ENCODE results near the gene RNF26. TPM values are rescaled to one million over a fixed set of nuclear protein-coding genes. Genes with fewer than 3 reads are reported as not detected.
A peak's percentile ranks its signal among the peaks of the same experiment; 100 is the strongest.

RNF26 gene
- total and polyA plus RNA-seq, 4 donors = 8.2 to 25.4 (median 13.6) TPM

- no peaks in the 10 kb centered on the region for H3K9me3 ChIP-seq (ENCODE audit: control insufficient read depth in 4 of 4, insufficient read depth in 3 of 4, low read length in 3 of 4)
Measured at GRCh38 chr11:119315131-119316015, 19.0 kb upstream of the RNF26 start.

DNA sequence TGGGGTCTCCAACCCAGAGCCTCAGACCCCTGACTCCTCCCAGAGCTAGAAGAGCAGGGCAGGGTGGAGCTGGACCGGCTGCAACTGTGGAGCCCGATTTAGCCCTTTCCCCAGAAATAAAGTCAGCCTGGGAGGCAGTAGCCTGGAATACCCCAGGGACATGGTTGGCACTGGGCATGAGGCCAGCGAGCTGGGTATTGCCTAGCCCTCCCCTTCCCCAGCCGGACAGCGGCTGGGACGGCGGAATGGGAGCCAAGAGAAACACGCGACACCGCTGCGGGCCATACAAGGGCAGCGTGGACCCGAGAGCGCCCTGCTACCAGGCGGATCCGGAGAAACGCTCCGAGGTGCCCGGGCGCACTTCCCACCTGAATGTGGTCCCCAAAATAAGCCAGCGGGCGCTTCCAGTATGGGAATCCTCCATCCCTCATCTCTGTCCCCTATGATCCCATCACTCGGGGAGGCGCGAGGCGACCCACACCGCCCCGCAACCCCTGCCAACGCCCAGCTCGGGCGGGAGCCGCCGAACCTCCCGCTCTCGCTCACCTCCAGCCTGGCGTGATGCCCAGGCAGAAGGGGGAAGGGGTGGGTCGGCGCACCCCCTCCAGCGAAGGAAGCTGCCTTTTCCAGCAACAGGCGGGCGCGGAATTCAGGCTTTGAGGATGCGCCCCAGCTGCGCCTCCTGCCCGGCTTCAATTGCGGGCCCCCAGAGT, 18.2 kb upstream of the RNF26 start:
- Histone ChIP-seq H3K4me1 (ENCODE audit: control insufficient read depth in 5 of 5, insufficient read depth in 5 of 5, low read length in 5 of 5) (peaks cover 0 to 61% (median 18%) of the 10 kb centered on the region in 5 donors), H3K36me3 (ENCODE audit: control insufficient read depth in 4 of 4, insufficient read depth in 4 of 4, low read length in 4 of 4) (peaks cover 0 to 9% (median 2%) of the 10 kb centered on the region in 4 donors), H3K27me3 (ENCODE audit: control insufficient read depth in 3 of 3, insufficient read depth in 3 of 3, low read length in 2 of 3) (no peaks in the 10 kb centered on the region), H3K27ac (ENCODE audit: low read depth in 1 of 2, low read length in 1 of 2) (peak overlapping the region; percentile 77 to 80), H3K9ac (ENCODE audit: insufficient read depth in 1 of 2, low read length in 2 of 2) (peak overlapping the region in 1 of 2 donors; percentile 41), H3K9me3 (ENCODE audit: control insufficient read depth in 4 of 4, insufficient read depth in 3 of 4, low read length in 3 of 4) (no peaks in the 10 kb centered on the region), H3K4me3 (peak overlapping the region; percentile 69)
- TF ChIP-seq, protein P1, sequence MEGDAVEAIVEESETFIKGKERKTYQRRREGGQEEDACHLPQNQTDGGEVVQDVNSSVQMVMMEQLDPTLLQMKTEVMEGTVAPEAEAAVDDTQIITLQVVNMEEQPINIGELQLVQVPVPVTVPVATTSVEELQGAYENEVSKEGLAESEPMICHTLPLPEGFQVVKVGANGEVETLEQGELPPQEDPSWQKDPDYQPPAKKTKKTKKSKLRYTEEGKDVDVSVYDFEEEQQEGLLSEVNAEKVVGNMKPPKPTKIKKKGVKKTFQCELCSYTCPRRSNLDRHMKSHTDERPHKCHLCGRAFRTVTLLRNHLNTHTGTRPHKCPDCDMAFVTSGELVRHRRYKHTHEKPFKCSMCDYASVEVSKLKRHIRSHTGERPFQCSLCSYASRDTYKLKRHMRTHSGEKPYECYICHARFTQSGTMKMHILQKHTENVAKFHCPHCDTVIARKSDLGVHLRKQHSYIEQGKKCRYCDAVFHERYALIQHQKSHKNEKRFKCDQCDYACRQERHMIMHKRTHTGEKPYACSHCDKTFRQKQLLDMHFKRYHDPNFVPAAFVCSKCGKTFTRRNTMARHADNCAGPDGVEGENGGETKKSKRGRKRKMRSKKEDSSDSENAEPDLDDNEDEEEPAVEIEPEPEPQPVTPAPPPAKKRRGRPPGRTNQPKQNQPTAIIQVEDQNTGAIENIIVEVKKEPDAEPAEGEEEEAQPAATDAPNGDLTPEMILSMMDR (IDR thresholded peaks at IDR 0.05; ENCODE audit: control extremely low read depth, extremely low read depth) = no peak
- no peak for ATAC-seq (ENCODE audit: insufficient read depth, low FRiP score)
- WGBS, 2 donors = 1 to 2% methylated on average over 36 to 46 of the region's 46 CpGs
- peak; percentile 50 to 65 (median 54) for DNase-seq

More at GRCh38 chr11:119315131-119316015, 19.0 kb upstream of the RNF26 start:
- Histone ChIP-seq H3K4me3 (peak overlapping the region; percentile 69), H3K27ac (ENCODE audit: low read depth in 1 of 2, low read length in 1 of 2) (peak overlapping the region; percentile 77 to 80), H3K36me3 (ENCODE audit: control insufficient read depth in 4 of 4, insufficient read depth in 4 of 4, low read length in 4 of 4) (peaks cover 0 to 15% (median 2%) of the 10 kb centered on the region in 4 donors), H3K4me1 (ENCODE audit: control insufficient read depth in 5 of 5, insufficient read depth in 5 of 5, low read length in 5 of 5) (peaks cover 0 to 53% (median 18%) of the 10 kb centered on the region in 5 donors), H3K27me3 (ENCODE audit: control insufficient read depth in 3 of 3, insufficient read depth in 3 of 3, low read length in 2 of 3) (no peaks in the 10 kb centered on the region), H3K9ac (ENCODE audit: insufficient read depth in 1 of 2, low read length in 2 of 2) (peak overlapping the region in 1 of 2 donors; percentile 41)
- TF ChIP-seq, protein P1 (IDR thresholded peaks at IDR 0.05; ENCODE audit: control extremely low read depth, extremely low read depth) = no peak
- 10% methylated on average over 25 to 29 of the region's 29 CpGs for WGBS, 2 donors
- peak; percentile 58 to 69 (median 65) for DNase-seq
- ATAC-seq (ENCODE audit: insufficient read depth, low FRiP score) = no peak

DNA sequence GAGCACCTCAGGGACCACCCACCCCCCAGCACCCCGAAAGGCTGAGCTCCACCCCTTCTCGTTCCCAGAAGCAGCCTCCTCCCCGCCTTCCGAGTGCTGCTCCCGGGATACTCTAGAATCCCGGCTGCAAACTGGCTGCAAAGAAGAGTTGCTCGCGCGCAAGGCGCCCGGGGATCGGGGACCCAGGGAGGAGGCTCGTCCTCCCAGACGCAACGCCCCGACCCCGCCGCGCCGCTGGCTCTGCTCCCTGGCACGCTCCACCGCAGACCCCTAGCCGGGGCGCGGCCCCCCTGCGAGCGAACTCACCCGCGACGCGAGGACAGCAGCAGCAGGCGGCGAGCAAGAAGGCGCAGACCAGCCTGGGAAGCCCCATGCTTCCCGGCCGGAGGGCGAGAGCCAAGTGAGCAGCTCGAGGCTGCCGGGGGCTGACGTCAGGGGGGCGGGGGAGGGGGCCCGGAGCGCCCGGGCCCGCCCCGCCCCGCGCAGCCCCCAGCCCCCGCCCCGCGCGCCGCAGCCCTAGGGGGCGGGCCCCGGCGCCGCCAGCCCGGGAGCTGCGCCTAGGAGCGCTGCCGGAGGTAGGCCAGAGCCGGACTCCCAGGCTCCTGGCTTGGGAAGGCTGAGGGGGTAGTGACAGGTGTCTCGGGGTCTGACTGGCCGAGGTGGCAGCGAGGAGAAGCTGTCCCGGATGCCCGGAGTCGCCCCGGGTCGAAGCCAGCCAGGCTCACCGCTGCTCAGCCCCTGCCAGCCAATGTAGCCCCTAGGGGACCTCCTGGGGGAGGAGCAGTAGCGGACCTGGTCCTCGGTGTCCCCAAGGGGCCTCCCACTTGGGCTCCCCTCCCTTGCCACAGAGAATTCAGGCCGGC, 17.4 kb upstream of the RNF26 start, which contains the start of gene MCAM:
Gene MCAM (minus strand): TSS at position 402 of the 863 bp plus-strand sequence. CDS start 29 bp downstream, at position 373.
- Histone ChIP-seq H3K9me3 (ENCODE audit: control insufficient read depth in 4 of 4, insufficient read depth in 3 of 4, low read length in 3 of 4) (no peaks in the 10 kb centered on the region), H3K27ac (ENCODE audit: low read depth in 1 of 2, low read length in 1 of 2) (peak within 1 kb of the TSS; percentile 77 to 80), H3K4me1 (ENCODE audit: control insufficient read depth in 5 of 5, insufficient read depth in 5 of 5, low read length in 5 of 5) (peaks cover 0 to 66% (median 18%) of the 10 kb centered on the region in 5 donors), H3K4me3 (peak within 1 kb of the TSS; percentile 69), H3K9ac (ENCODE audit: insufficient read depth in 1 of 2, low read length in 2 of 2) (no peak within 1 kb of the TSS), H3K27me3 (ENCODE audit: control insufficient read depth in 3 of 3, insufficient read depth in 3 of 3, low read length in 2 of 3) (no peaks in the 10 kb centered on the region), H3K36me3 (ENCODE audit: control insufficient read depth in 4 of 4, insufficient read depth in 4 of 4, low read length in 4 of 4) (peaks cover 0 to 5% (median 0%) of the 10 kb centered on the region in 4 donors)
- 0 to 2% methylated on average over 56 to 74 of the region's 74 CpGs for WGBS, 2 donors
- DNase-seq (peak; percentile 75 to 81 (median 76)), ATAC-seq (ENCODE audit: insufficient read depth, low FRiP score) (no peak)
- TF ChIP-seq, protein P1 (IDR thresholded peaks at IDR 0.05; ENCODE audit: control extremely low read depth, extremely low read depth) = no peak
